ENCODE results near the gene ASPG.

The ASPG gene

DNA sequence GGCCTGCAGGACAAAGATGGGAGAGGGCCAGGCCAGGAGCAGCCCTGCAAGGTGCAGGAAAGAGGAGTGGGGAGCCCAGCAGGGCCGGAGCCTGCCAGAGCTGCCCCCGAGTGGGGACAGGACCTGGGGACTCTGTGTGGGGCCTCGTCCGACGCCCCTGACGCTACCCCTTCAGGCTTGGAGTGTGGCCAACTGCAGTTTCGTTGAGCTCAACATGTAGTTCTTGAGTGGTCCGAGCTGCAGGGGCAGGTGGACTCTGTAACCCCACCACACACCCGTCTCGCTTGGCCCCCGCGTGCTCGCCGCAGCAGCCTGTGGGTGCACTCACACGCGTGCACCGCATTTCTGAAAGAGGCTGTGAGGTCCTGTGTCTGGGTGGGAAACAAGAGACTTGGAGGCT lies 2.0 kb downstream of the ASPG start:
- Histone ChIP-seq H3K4me1 (ENCODE audit: insufficient read depth, low read length) (no peaks in the 10 kb centered on the region), H3K27me3 (ENCODE audit: insufficient read depth, low read length) (peaks cover 9% of the 10 kb centered on the region), H3K27ac (ENCODE audit: low read depth, low read length) (no peak overlapping the region), H3K36me3 (ENCODE audit: insufficient read depth, low read length) (no peaks in the 10 kb centered on the region), H3K4me3 (ENCODE audit: low read length) (no peak overlapping the region), H3K9me3 (ENCODE audit: insufficient read depth, low read depth, low read length) (no peaks in the 10 kb centered on the region), H3K9ac (ENCODE audit: low read depth, low read length) (no peak overlapping the region)
- WGBS: 91% methylated on average over 17 of the region's 17 CpGs

DNA sequence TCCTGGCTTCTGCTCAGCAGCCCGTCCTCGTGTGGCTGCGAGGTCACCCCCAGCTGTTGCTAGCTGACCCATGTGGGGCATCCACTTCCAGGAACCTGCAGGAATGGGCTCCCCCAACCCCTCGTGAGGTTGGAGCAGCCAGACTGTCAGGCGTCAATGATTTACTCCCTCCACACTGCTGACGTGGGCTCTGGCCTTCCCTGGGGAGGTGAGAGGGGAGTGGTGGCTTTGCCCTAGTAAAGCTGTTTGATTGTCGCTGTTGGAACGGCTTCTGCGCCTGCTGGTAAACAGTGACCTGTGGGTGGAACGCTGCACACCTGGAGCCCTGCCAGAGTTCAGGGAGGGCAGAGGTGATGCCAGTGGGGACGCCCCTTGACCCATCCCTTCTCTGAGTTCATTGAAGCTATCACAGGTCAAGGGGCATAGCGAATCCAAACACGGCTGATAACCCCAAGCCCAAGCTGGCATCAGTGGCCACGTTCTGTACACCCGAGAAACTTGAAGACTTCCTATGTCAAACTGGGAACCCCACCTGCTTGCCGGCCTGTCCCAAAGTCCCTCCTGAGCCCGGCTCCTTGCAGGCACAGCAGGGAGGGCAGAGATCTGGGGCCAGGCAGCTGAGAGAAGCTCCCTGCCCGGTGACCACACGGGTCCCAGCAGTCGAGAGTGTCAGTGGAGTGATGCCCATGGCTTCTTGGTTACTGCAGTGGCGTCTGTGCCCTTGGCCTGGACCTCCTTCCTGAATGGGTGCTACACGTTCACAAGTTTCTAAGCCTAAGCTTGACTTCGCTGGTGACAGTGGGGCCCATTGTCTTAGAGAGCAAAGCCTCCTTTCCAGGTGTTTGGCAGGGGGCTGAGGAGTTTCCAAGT lies 2.7 kb downstream of the ASPG start:
- Histone ChIP-seq H3K4me1 (ENCODE audit: insufficient read depth, low read length) (no peaks in the 10 kb centered on the region), H3K9ac (ENCODE audit: low read depth, low read length) (no peak overlapping the region), H3K27me3 (ENCODE audit: insufficient read depth, low read length) (peaks cover 9% of the 10 kb centered on the region), H3K9me3 (ENCODE audit: insufficient read depth, low read depth, low read length) (no peaks in the 10 kb centered on the region), H3K36me3 (ENCODE audit: insufficient read depth, low read length) (no peaks in the 10 kb centered on the region), H3K4me3 (ENCODE audit: low read length) (no peak overlapping the region), H3K27ac (ENCODE audit: low read depth, low read length) (no peak overlapping the region)
- WGBS: 91% methylated on average over 23 of the region's 23 CpGs

DNA sequence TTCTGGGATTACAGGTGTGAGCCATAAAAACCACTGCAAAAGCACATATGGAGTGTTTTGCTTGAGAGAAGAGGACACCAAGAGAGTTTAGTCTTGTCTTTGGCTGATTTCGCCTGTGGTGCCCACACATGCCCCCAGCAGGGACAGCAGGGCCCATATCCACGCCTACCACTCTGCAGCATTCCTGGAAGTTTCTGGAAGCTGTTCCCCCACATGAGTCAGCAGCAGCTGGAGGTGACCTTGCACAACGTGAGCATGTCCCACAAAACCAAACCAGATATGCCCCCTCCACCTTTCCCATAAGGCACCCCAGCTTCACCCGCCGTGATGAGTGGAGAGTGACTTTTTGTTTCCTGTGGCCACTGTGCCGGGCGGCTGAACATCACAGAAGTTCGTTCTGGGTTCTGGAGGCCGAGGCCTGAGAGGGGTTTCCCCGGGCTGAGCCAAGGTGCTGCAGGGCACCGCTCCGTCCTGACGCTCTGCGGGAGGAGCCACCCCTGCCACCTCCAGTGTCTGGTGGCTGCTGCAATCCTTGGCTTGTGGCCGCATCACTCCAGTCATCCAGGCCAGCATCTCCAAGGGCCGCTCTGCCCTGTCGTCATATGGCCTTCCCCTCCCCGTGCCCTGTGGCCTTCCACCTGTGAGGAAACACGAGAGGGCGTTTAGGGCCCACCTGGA lies 4.7 kb downstream of the ASPG start:
- peaks cover 2% of the 10 kb centered on the region; the same call in 1 of the 2 replicates for H3K4me1 ChIP-seq (ENCODE audit: insufficient read depth, low read length)
- H3K9me3 ChIP-seq (ENCODE audit: insufficient read depth, low read depth, low read length): no peaks in the 10 kb centered on the region
- WGBS: 93% methylated on average over 20 of the region's 20 CpGs
- no peaks in the 10 kb centered on the region for H3K36me3 ChIP-seq (ENCODE audit: insufficient read depth, low read length)
- no peak overlapping the region for H3K4me3 ChIP-seq (ENCODE audit: low read length)
- no peak overlapping the region for H3K9ac ChIP-seq (ENCODE audit: low read depth, low read length)
- peaks cover 9% of the 10 kb centered on the region for H3K27me3 ChIP-seq (ENCODE audit: insufficient read depth, low read length)
- H3K27ac ChIP-seq (ENCODE audit: low read depth, low read length): no peak overlapping the region

DNA sequence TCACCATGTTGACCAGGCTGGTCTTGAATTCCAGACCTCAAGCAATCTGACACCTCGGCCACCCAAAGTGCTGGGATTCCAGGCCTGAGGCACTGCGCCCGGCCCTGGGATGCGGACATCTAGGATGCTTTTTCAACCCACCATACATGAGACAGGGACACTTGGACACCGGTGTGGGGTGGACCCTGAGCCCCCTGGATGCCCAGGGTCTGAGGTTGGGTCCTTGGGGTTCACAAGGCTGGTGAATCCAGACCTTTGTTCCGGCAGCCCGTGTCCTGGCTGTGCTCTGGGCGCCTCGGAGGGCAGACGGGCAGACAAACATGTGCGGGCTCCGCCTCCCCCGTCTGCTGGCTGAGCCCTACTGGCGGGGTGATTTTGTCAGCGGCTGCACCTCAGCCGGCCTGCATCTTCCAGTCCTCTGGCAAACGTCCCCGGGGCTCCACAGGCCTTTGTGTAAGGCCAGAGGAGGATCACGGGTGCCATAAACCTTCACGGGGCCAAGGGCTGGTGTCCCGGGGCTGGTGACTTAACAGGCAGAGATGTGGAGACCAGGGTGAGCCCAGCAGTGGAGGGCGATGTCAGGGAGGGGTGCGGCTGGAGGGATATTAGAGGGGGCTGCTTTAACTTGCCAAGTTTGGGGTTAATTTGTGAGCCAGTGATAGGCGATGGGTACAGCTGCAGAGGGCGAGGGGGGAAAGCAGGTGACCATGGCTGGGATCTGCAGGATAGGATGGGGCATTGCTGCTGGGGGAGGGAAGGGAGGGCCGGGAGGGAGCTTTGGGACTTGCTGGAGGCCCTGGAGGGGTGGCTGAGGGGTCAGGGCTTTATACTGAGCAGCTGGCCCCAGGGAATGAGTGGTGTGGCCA lies 5.8 kb downstream of the ASPG start:
- Histone ChIP-seq H3K9me3 (ENCODE audit: insufficient read depth, low read depth, low read length) (no peaks in the 10 kb centered on the region), H3K27me3 (ENCODE audit: insufficient read depth, low read length) (peaks cover 1% of the 10 kb centered on the region), H3K36me3 (ENCODE audit: insufficient read depth, low read length) (no peaks in the 10 kb centered on the region), H3K4me1 (ENCODE audit: insufficient read depth, low read length) (peaks cover 2% of the 10 kb centered on the region; the same call in 1 of the 2 replicates), H3K4me3 (ENCODE audit: low read length) (no peak overlapping the region), H3K27ac (ENCODE audit: low read depth, low read length) (no peak overlapping the region), H3K9ac (ENCODE audit: low read depth, low read length) (no peak overlapping the region)
- 89% methylated on average over 26 of the region's 26 CpGs for WGBS

DNA sequence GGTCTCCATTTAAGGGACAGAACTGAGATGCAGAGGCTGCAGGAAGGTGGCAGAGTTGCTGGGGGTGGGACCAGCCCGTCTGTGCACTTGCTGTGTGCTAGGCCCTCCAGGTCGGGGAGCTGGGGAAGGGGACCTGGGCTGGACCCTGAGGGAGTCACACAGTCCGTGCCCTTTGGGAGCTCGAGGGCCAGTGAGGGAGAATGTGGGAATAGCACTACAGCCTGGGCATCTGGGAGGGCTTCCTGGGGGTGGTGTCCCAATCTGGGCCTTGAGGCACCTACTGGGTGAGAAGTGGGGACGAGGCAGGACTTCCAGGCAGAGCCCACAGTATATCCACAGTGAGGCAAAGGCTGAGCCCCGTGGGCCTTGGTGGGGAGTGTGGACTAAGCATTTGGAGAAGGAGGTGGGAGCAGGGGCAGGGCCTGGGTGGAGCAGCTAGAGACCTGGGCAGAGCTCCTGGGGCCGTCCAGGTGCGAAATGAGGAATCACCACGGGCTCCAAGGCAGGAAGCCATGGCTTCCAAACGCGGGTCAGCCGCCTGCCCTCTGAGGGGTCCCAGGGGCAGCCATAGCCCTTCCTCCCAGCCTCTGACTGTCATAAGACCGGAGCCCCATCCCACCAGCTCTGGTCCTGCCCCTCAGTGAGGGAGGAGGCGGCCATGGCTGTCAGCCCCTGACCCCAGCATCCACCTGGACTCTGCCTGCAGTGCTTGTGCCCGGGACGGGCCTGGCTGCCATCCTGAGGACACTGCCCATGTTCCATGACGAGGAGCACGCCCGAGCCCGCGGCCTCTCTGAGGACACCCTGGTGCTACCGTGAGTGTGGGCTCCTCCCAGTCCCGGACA lies 6.6 kb downstream of the ASPG start:
- H3K27me3 ChIP-seq (ENCODE audit: insufficient read depth, low read length): no peaks in the 10 kb centered on the region; the same call in 1 of the 2 replicates
- WGBS: 92% methylated on average over 23 of the region's 23 CpGs
- H3K36me3 ChIP-seq (ENCODE audit: insufficient read depth, low read length): no peaks in the 10 kb centered on the region
- no peak overlapping the region for H3K27ac ChIP-seq (ENCODE audit: low read depth, low read length)
- H3K9ac ChIP-seq (ENCODE audit: low read depth, low read length): no peak overlapping the region
- no peaks in the 10 kb centered on the region for H3K9me3 ChIP-seq (ENCODE audit: insufficient read depth, low read depth, low read length)
- peaks cover 2% of the 10 kb centered on the region; the same call in 1 of the 2 replicates for H3K4me1 ChIP-seq (ENCODE audit: insufficient read depth, low read length)
- H3K4me3 ChIP-seq (ENCODE audit: low read length): no peak overlapping the region

DNA sequence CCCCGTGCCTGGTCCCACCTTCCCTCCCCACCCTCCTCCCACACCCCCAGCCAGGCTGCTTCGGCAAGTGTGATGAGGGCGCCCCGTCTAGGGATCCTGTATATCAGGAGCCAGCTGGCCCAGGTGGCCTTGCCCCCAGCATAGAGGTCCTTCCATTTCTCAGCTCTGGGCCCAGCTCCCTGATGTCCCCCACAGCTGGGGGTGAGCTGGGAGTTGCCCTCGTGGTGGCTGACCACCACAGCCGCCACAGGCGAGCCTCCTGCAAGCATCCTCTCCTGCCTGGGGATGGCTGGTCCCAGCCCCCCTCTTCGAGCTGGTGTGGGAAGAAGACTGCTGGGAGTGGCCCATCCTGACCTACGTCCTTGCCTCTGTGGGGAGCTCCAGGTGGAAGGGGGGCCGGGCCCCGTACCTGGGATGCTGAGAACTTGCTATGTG lies 7.4 kb downstream of the ASPG start:
- no peaks in the 10 kb centered on the region; the same call in 1 of the 2 replicates for H3K27me3 ChIP-seq (ENCODE audit: insufficient read depth, low read length)
- no peaks in the 10 kb centered on the region for H3K9me3 ChIP-seq (ENCODE audit: insufficient read depth, low read depth, low read length)
- 84% methylated on average over 11 of the region's 11 CpGs for WGBS
- H3K4me3 ChIP-seq (ENCODE audit: low read length): no peak overlapping the region
- no peak overlapping the region for H3K27ac ChIP-seq (ENCODE audit: low read depth, low read length)
- no peaks in the 10 kb centered on the region for H3K36me3 ChIP-seq (ENCODE audit: insufficient read depth, low read length)
- no peak overlapping the region for H3K9ac ChIP-seq (ENCODE audit: low read depth, low read length)
- peaks cover 2% of the 10 kb centered on the region; the same call in 1 of the 2 replicates for H3K4me1 ChIP-seq (ENCODE audit: insufficient read depth, low read length)

DNA sequence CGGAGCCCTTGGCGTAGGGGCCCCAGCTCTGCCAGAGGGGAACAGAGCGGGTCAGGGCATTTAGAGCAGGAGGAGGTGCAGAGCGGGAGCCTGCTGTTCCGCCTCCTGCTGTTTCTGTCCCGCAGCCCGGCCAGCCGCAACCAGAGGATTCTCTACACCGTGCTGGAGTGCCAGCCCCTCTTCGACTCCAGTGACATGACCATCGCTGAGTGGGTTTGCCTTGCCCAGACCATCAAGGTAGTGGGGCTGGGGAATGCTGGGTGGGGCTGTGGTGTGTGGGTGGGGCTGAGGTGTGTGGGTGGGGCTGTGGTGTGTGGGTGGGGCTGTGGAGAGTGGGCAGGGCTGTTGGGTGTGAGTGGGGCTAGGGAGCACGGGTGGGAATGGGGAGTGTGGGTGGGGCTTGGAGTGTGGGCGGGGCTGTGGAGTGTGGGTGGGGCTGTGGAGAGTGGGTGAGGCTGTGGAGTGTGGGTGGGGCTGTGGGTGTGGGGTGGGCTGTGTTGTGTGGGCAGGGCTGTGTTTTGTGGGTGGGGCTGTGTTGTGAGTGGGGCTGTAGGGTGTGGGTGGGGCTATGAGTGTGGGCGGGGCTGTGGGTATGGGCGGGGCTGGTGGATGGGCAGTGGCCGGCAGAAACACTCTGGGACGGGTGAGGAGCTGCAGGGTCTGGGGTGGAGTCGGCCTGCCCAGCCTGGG lies 8.0 kb downstream of the ASPG start:
- Histone ChIP-seq H3K9ac (ENCODE audit: low read depth, low read length) (no peak overlapping the region), H3K9me3 (ENCODE audit: insufficient read depth, low read depth, low read length) (no peaks in the 10 kb centered on the region), H3K4me3 (ENCODE audit: low read length) (no peak overlapping the region), H3K27me3 (ENCODE audit: insufficient read depth, low read length) (no peaks in the 10 kb centered on the region; the same call in 1 of the 2 replicates), H3K4me1 (ENCODE audit: insufficient read depth, low read length) (peaks cover 2% of the 10 kb centered on the region; the same call in 1 of the 2 replicates), H3K27ac (ENCODE audit: low read depth, low read length) (no peak overlapping the region), H3K36me3 (ENCODE audit: insufficient read depth, low read length) (no peaks in the 10 kb centered on the region)
- WGBS: 80% methylated on average over 18 of the region's 18 CpGs

DNA sequence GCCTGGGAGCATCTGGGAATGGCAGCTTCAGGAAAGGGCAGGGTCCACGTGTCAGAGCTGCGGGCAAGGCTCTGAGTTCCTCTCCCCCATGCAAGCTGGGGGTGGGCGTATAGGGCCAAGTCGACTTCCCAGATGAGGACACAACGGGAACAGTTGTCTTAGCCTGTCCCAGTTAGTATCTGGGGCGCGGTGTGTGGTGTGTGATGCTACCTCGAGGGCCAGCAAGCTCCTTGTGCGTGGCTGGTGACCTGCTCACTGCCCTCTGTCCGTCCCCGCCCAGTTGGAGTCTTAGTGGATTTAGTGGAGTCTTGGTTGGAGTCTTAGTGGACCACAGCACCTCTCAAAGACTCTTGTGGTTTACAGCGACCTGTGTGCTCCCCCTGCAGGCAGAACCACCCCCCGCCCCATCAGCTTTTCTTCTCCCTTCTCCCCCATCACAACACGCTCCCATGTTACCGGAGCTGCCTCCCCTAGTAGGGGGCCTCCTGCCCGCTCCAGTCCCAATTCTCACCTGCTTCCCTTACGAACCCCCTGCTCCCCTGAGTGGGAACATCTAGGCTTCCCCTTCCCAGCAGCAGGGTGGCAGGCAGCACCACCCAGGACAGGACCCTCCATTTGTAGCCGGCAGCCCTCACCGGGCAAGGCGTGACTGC lies 8.7 kb downstream of the ASPG start:
- 72% methylated on average over 20 of the region's 20 CpGs for WGBS
- no peak overlapping the region for H3K4me3 ChIP-seq (ENCODE audit: low read length)
- no peaks in the 10 kb centered on the region; the same call in 1 of the 2 replicates for H3K27me3 ChIP-seq (ENCODE audit: insufficient read depth, low read length)
- H3K9me3 ChIP-seq (ENCODE audit: insufficient read depth, low read depth, low read length): no peaks in the 10 kb centered on the region
- no peak overlapping the region for H3K9ac ChIP-seq (ENCODE audit: low read depth, low read length)
- no peak overlapping the region for H3K27ac ChIP-seq (ENCODE audit: low read depth, low read length)
- no peaks in the 10 kb centered on the region for H3K36me3 ChIP-seq (ENCODE audit: insufficient read depth, low read length)
- peaks cover 2% of the 10 kb centered on the region; the same call in 1 of the 2 replicates for H3K4me1 ChIP-seq (ENCODE audit: insufficient read depth, low read length)

DNA sequence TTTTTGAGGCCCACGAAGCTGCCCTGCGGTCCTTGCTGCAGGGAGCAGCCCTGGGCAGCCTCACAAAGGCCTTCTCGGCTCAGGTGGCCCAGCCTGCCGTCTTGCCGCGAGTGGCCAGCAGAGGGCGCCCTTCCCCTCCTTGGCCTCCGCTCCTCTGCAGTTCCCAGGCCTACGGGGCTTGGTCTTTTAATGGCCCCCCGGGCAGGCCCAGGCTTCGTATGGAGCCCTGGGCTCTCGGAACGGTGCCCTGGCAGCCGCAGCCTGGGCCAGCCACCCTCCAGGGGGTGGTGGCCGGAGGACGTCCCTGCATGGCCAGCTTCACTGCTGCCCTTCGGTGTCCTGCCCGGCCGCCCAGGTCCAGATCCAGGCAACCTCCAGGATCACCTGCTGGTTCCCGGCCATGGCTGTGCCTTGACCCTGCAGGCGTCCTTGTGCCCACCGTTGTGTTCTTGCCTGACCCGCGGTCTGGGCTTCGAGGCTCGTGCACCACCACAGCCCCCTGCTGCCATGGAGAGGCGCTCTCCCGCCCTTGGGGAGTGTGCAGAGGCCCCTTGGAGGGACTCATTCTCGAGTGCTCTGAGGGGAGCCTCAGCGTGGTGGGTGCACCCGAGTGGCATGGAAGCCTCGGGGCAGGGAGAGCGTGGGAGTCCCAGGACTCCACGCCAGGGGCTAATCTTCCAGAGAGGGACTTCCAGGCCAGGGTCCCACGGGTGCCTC lies 9.4 kb downstream of the ASPG start:
- no peak overlapping the region for H3K4me3 ChIP-seq (ENCODE audit: low read length)
- H3K4me1 ChIP-seq (ENCODE audit: insufficient read depth, low read length): peaks cover 2% of the 10 kb centered on the region; the same call in 1 of the 2 replicates
- H3K9me3 ChIP-seq (ENCODE audit: insufficient read depth, low read depth, low read length): no peaks in the 10 kb centered on the region
- no peaks in the 10 kb centered on the region for H3K36me3 ChIP-seq (ENCODE audit: insufficient read depth, low read length)
- no peak overlapping the region for H3K27ac ChIP-seq (ENCODE audit: low read depth, low read length)
- no peaks in the 10 kb centered on the region; the same call in 1 of the 2 replicates for H3K27me3 ChIP-seq (ENCODE audit: insufficient read depth, low read length)
- no peak overlapping the region for H3K9ac ChIP-seq (ENCODE audit: low read depth, low read length)
- WGBS: 55% methylated on average over 35 of the region's 35 CpGs

Data from HUES64 (cell line).